ENCODE measurements around the gene PTCD2. TPM values are rescaled to one million over a fixed set of nuclear protein-coding genes. Genes with fewer than 3 reads are reported as not detected.

The PTCD2 gene
- total and polyA plus RNA-seq, 9 donors, result 3.3 to 12.9 (median 7.7) TPM

GRCh38 chr5:72273547-72273946 is 46.6 kb upstream of the PTCD2 start:
- no peak overlapping the region for H3K4me3 ChIP-seq
- no peaks in the 10 kb centered on the region for H3K36me3 ChIP-seq
- H3K9me3 ChIP-seq, result no peaks in the 10 kb centered on the region
- no peak for TF ChIP-seq CTCF (IDR thresholded peaks at IDR 0.05)
- no peak for TF ChIP-seq POLR2A (IDR thresholded peaks at IDR 0.05)
- TF ChIP-seq EP300 (IDR thresholded peaks at IDR 0.05), result no peak
- no peaks in the 10 kb centered on the region for H3K4me1 ChIP-seq (ENCODE audit: insufficient read depth)
- WGBS, 3 donors, result 93 to 95% (median 95%) methylated on average over 7 of the region's 7 CpGs
- DNase-seq, result no peak
- no peaks in the 10 kb centered on the region for H3K27me3 ChIP-seq
- H3K27ac ChIP-seq, result no peak overlapping the region
- intact Hi-C loops (cut with DNase I), result no loop called here

GRCh38 chr5:72276219-72276752 is 43.9 kb upstream of the PTCD2 start:
- DNase-seq, result no peak
- Histone ChIP-seq H3K36me3 (no peaks in the 10 kb centered on the region), H3K9me3 (no peaks in the 10 kb centered on the region), H3K27me3 (no peaks in the 10 kb centered on the region), H3K4me1 (ENCODE audit: insufficient read depth) (no peaks in the 10 kb centered on the region), H3K4me3 (no peak overlapping the region), H3K27ac (no peak overlapping the region)
- TF ChIP-seq CTCF (IDR thresholded peaks at IDR 0.05) (no peak), POLR2A (IDR thresholded peaks at IDR 0.05) (no peak), EP300 (IDR thresholded peaks at IDR 0.05) (no peak)
- intact Hi-C loops (cut with DNase I), result no loop called here
- WGBS, 3 donors, result 98 to 99% (median 98%) methylated on average over 3 of the region's 3 CpGs

GRCh38 chr5:72280581-72281069 is 39.5 kb upstream of the PTCD2 start:
- intact Hi-C loops (cut with DNase I), result no loop called here
- peak overlapping the region in 1 of 2 donors; percentile 67 for H3K27ac ChIP-seq
- TF ChIP-seq CTCF (IDR thresholded peaks at IDR 0.05), result peak in 1 of 3 donors; percentile 34
- TF ChIP-seq EP300 (IDR thresholded peaks at IDR 0.05), result no peak
- peak in 1 of 5 donors; percentile 27 for DNase-seq
- H3K4me3 ChIP-seq, result no peak overlapping the region
- WGBS, 3 donors, result 48 to 50% (median 49%) methylated on average over 2 of the region's 2 CpGs
- H3K9me3 ChIP-seq, result no peaks in the 10 kb centered on the region
- H3K4me1 ChIP-seq (ENCODE audit: insufficient read depth), result peaks cover 5% of the 10 kb centered on the region
- no peaks in the 10 kb centered on the region for H3K36me3 ChIP-seq
- no peaks in the 10 kb centered on the region for H3K27me3 ChIP-seq

- no peak for DNase-seq
- Histone ChIP-seq H3K4me1 (ENCODE audit: insufficient read depth) (peaks cover 5% of the 10 kb centered on the region), H3K27me3 (no peaks in the 10 kb centered on the region), H3K27ac (peak overlapping the region in 1 of 2 donors; percentile 67), H3K36me3 (no peaks in the 10 kb centered on the region), H3K4me3 (no peak overlapping the region), H3K9me3 (no peaks in the 10 kb centered on the region)
- no peak for TF ChIP-seq POLR2A (IDR thresholded peaks at IDR 0.05)
- no peak for TF ChIP-seq CTCF (IDR thresholded peaks at IDR 0.05)
- no peak for TF ChIP-seq EP300 (IDR thresholded peaks at IDR 0.05)
- WGBS, 3 donors, result 30 to 60% (median 40%) methylated on average over 1 of the region's 1 CpG
- intact Hi-C loops (cut with DNase I), result no loop called here
These were observed 38.8 kb upstream of the PTCD2 start for GRCh38 chr5:72281430-72281763.
